Stimulated activated CD8-positive, alpha-beta memory T cell treated with anti-CD3 and anti-CD28 coated beads, Interleukin-2, amount 100 ng/mL, for 1 hour (primary cell): ENCODE measurements around the gene SLC38A6.

ENCODE experiments used
- DNase-seq, 2 donors: peaks; one replicate each; pipeline ENCODE4 v3.0.0-alpha.2; 2020; ENCODE audit warnings: low read depth in 2 of 2

Gene SLC38A6

DNA sequence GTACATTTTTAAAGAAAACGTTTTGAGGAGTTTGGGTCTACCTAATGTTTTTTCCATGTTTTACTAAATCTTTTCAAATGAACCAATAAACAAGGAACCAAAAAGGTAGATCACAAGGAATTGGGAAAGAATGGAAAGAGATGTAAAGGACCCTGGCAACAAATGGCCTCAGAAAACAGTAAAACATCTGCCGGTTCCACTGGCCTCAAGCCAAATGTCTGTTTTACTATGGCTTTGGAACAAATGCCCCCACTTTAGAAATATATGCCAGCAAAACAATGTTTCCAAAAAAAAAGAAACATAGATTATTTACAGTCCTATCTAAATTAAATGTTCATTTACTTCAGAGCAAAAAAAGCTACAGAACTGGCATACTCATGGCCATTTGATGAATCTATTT is 3.2 kb upstream of the SLC38A6 start:
- DNase-seq, result no peak

DNA sequence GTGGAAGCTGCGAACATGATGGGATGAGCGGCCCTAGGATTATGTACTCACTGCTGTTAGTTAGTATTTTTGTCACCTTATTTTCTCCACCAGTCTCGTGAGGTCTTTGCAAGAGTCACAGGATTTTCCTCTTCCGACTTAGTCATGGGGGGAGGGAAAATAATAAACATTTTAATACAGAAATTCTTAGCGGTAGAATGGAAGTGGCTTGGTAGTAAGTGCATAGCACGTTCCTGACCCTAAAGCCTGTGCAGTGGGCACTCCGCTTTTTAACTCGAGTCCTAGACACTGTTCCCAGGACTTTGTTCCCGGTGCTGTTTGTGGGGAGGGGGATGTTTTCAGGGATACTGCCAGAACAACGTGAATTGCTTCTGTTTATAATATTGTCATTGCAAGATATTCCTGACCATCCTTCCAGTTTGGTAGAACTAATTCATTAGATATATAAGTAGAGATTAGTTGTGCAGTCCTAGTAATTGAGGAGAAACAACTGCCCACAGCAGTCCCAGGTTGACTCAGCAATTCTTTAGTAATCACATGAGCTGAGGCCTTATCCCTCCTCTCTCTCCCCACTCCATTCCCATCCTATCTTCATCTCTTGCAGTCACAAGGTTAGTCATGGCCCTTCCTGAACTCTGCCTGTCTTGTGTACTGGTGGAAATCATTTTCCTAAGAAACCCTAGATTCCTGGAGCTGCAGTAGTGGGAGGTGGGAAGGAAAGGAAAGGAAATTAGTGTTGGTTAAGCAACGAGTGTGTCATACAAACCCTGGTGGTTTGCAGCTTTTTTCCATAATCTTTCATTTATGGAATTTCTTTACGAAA is 799 bp downstream of the SLC38A6 start:
- DNase-seq, result no peak

DNA sequence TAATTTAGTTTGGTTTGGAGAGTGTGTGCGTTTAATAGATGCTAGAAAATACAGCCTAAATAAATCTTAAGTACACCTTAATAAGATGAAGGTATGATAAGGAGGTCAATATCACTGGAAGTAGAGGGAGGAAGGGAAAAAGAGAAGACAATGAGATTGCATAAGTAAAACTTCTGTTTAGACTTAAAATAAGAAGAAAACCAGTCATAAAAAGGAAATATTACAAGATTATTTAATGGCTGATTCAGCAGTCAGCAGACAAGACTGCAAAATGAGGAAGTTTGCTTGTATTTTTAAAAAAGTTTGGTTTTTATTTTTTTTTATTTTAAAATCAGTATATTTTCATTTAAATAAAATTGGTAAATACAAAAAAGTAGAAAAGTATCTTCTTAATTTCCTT is 3.2 kb downstream of the SLC38A6 start:
- DNase-seq, result no peak

DNA sequence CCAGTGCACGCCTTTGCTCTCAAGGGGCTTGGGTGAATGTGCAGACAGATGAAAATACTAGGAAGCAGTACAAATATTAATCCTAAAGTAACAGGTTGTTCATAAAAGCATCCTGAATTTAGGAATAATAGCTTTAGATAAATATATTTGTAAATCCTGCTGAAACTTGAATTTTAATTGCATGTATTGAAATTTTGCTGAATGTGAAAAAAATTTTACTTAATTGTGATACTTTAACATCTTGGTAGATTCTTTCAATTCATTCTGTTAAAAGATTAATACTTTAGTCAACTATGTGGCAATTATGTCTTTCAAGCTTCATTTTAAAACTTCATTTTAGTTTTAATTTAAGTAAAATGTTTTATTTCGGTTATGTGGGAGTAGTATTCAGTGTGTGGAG is 5.5 kb downstream of the SLC38A6 start:
- no peak for DNase-seq

DNA sequence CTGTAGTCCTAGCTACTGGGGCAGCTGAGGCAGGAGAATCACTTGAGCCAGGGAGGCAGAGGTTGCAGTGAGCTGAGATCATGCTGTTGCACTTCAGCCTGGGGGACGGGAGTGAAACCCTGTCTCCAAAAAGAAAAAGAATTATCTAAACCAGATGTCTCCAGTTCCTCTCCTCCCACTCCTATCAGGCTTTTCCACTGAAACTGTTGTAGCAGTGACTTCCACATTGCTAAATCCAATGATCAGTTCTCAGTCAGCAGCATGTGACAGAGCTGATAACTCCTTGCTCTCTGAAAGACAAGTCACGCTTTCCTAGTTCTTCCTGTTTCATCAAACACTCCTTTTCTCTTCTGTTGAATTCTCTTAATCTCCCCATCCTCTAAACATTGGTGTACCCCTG is 8.6 kb downstream of the SLC38A6 start:
- DNase-seq, result no peak

DNA sequence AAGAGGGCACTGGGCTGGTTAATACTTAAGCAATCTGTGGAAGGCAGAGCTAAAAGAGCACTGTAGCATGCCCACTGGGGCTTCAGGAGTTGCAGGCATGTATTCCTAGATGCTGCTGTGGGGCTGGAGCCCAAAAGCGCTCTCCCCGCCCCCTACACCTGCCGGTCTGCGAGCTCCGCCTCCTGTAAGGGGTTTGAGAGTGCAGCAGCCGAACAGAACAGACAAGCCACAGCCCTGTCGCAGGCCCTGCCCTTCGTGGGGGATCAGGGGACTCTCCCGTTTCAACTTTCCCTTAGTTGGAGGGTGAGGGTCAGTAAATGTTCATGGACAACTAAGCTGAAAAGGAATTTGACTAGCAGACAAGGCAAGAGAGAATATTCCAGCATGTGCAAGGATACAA is 17.6 kb downstream of the SLC38A6 start:
- DNase-seq, result no peak

DNA sequence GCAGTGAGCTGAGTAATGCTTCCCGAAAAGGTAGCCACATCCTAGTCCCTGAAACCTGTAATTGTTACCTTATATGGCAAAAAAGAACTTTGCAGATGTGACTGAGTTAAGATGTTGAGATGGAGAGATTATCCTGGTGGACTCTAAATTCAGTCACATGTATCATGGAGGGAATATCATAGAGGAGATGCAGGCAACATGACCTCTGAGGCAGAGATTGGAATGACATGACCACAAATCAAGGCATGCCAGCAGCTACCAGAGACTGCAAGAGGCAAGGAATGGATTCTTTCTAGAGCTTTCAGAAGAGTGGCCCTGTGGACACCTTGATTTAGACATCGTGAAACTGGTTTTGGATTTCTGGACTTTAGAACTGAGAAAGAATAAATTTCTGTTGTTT is 18.5 kb downstream of the SLC38A6 start:
- DNase-seq, result no peak

DNA sequence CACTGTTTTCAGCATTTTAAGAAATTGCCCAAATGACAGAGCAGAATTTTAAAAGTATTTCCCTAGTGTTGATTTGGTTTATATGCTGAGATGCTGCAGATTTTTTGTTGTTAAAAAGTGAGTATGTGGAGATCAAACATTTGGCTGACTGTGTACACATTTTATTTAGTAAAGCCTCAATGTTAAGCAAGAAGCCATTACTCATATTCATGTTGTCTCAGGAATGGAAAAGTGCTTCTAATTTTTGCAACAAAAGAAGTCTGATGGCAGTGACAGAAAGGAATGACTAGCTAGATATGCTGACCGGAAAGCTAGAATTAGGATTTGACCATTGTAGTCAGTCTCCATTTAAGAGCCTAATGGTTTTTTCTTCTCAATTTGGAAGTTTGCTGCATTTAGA is 22.5 kb downstream of the SLC38A6 start:
- no peak for DNase-seq

DNA sequence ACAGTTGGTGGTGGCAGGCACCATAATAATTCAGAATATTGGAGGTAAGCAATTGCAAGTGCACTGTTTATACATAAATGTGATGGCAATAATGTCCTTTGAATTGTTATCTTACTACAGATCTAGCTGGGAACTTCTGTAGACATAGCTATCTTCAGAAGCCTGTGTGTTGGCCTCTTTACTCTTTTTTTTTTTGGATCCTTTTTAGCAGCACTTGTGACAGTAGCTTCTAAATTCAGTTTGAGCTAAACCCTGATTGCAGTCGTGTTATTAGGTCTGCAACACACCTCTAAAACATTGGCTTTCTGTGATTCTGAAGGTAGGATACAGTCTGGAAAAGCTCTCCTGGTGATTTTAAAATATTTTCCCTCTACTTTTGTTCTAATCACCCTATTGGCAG is 38.5 kb downstream of the SLC38A6 start:
- DNase-seq, result no peak

DNA sequence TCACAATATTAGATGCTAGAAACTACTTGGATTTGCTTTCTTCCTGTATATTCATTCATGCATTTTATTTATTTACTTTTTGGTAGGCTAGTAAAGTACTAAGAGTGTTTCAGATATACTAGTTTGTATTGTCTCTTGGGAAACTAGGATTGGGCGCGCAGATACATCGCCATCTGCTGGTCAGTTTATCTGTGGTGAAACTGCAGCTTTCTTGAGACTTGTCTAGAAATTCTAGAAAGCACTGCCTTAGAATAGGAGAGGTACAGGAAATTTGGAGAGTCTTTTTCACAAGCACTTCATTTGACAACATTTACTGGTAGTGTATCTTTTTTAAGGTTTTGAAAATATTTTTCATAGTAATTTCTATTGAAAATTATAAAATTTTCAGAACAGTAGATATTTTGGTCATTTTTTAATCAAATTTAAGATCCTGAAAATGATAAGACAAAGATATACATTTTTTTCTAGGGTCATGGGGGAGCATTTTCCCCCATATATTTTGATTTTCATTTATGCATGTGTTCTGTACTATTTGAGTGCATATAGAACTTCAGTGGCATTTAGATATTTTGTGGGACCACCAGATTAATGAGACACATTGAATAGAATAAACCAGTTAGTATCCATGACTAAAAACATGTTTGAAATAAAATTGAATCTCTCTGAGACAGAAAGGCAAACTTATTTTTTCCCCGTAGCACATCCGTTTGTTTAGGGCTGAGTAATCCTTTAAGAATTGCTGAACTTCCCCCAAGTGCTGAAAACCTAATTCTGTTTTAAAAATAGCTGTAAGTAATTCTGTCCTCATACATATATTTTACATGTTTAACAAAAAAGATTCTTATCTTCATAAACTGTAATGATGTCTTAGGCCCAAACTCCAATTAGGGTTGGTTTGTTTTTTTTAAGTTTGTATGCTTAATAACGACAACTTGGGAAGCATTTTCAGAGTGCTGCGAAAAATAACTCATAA is 44.5 kb downstream of the SLC38A6 start:
- peak; percentile 11 to 14 for DNase-seq

DNA sequence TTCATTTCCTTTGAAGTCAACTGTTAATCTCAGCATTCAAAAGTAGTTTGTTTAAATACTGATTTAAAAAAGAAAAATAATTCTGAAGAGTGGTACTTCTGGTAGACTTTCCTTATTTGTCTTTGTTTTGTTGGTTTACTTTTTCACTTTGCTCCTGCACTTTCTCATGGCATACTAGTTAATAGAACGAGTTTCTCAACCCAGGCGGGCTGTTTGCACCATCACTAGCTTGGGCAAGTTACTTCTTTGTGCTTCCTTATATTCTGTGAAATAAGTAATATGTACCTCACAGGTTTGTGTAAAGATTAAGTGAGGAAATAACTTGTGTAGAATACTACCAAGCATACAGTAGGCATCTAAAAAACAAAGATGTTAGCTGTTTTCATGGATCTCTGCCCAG is 45.5 kb downstream of the SLC38A6 start:
- no peak for DNase-seq

DNA sequence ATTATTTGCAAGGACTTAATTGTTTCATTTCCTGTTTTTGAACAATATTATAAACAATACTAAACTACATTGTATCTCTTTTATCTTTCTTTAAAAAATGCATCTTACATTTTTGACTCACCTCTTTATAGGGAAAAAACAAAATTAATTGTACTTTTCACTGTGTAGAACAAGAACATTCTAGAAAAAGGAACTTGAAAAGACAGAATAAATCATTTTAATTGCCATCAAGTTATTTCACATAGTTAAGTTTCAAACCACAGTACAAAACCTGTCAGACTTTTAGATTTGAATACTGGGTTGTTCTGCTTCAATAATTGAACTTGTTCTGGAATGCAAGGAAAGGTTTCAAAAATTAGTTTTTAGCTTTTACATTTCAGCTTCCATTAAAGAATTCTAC is 50.0 kb downstream of the SLC38A6 start:
- no peak for DNase-seq

DNA sequence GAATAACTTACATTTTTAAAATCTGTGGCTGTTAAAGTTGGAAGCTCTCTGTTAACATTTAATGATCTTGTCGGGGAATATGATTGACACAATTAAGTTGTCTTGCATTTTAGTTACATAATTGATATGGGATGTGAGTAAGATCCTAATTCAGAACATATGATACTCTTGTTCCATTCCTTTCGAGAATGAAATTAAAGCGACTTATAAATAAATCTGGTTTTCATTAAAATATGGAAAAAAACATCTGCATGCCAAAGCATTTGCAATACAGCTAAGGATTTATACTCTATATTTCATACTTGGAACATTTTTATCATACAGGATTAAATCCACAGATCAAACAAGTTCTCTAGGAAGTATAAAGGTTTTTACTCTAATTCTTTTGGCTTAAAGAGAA is 52.0 kb downstream of the SLC38A6 start:
- DNase-seq, result no peak

DNA sequence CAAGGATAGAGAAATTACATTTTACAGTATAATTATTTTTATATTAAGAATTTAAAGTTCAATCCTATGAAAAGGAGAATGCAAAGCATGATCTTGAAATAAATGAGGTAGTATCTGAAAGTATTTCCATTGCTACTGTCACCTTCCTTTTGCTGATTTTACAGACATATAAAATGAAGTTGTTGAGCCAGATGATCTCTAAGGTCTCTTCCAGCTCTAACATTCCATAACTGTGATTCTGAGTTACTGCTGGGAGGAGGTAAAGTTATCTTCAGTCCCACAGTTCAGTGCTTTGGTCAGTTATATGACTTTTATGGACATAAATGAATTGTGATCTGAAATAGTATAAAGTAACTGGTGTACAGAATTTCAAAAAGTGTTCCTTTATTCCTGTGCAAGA is 52.8 kb downstream of the SLC38A6 start:
- no peak for DNase-seq

DNA sequence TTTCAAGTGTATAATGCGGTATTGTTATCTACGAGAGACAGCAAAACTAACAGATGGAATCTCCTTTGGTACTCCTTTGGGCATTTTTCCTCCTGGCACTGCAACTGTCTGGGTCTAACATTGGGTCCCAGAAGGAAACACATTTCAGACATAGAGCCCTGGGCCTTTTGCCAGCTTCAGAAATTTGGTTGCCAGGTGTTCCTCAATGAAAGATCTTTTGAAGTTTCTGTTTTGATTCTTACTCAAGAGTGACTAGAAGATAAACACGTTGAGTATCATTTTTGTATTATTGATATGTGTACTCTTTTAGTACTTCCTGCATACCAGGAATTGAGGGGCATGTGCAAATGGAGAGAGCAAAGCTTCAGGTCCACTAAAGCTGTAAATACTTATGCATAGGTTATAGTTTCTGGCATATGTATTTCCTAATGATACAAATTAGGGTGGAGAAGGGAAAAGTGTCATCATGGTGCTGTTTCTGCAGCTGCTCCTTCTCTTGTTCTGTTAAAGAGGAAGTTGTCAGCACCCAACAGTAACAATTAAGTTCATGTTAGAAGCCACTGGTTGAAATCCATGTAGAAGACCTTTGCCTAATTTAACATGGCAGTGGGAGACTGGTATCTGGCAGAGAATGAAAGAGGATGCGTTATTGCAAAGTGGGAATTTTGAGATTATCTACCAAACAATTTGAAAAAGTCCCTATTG is 53.5 kb downstream of the SLC38A6 start:
- no peak for DNase-seq

DNA sequence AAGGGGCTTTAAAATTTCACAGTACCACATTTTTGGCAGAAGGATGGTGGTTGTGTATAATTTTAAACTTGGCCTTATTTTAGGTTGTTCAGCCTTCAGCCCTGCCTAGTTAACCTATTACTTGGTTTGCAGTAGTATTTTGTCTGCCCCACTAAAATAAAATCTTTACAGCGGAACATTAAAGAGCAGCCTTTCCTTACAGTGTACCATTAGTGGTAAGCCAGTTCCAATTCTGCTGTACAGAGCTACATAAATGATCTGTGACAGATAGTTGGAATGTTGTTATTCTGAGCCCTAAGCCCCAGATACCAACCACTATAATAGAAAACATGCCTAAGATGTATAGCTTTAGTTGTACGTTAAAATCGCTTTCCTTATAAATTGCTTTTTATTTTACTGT is 56.2 kb downstream of the SLC38A6 start:
- no peak for DNase-seq

DNA sequence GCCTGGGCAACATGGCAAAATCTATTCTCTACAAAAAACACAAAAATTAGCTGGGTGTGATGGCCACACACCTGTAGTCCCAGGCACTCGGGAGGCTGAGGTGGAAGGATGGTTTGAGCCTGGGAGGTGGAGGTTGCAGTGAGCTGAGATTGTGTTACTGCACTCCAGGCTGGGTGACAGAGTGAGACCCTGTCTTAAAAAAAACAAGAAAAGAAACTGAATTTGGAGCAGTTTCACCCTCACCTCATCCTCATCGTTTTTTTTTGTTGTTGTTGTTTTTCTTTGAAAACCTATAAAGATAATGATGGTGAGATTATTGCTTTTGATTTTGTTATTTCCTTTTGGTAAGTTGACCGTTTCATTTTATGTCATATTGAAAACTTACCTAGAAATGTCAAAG is 60.7 kb downstream of the SLC38A6 start:
- no peak for DNase-seq

DNA sequence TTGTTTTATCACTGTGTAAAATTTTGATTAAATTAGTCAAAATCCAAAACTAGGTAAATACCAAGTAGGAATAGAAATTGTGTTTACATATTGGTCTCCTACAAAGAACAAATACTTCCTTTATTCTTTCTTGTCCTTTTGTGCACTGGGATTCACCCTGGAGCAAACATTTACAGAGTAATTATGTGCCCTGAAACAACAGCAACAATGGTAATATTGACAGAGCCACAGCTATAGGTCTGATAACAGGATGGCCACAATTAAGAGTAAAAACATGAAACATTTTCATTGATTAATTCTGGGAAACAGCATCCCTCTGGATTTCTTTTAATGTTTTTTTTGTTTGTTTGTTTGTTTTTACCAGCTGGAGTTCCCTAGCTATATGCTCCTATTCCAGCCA is 61.2 kb downstream of the SLC38A6 start:
- no peak for DNase-seq

DNA sequence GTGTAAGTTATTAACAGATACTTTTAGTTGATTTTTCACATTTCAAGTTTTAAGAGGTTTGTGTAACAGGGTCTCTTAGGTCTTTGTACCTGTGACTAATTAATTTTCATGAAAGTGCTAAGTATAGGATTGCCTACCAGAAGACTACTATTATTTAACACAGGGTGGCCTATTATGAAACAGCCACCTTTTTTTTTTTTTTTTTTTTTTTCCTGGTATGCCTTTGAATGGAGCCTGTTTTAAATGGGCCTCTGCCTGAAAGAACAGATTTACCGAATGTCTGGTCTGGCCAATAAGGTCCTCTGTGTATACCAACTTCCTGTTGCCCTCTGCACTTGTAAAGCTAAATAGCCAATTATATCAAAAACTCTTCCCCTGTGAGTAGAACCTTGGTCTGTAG is 62.5 kb downstream of the SLC38A6 start:
- no peak for DNase-seq

DNA sequence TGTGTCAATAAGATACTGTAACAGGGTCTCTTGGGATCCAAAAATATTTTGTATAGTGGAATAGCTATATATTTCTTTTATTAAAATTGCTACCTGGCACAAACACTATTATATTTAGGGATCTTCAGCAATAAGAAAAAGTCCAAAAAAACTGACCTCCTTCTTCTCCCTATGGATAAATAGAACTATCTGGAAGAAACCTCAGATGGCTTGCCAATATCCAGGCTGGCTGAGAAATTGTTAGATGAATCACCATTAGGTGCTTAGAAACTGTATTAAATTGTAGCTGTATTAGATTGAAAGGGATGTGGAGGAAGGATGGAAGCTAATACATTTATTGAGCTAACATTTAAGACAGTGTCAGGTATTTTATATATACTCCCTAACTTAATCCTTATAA is 66.0 kb downstream of the SLC38A6 start:
- no peak for DNase-seq

DNA sequence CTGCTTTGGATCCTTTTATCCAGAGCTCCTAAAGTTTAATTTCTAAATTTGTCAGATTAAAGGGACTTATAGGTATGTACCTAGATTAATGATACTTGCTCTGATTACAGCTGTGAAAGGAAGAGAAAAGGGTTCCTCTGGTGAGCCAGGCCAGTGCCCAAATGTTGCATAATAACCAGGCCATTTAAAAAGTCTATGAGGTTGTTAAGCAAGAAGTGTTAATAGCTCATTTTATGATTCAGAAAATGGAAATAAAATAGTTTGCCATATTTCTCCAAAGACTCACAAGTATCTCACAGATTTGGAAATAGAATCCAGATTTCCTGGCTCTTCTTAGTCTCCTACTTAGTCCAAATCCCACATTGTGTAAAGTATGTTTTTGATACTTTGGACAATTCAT is 67.6 kb downstream of the SLC38A6 start:
- DNase-seq, result no peak

DNA sequence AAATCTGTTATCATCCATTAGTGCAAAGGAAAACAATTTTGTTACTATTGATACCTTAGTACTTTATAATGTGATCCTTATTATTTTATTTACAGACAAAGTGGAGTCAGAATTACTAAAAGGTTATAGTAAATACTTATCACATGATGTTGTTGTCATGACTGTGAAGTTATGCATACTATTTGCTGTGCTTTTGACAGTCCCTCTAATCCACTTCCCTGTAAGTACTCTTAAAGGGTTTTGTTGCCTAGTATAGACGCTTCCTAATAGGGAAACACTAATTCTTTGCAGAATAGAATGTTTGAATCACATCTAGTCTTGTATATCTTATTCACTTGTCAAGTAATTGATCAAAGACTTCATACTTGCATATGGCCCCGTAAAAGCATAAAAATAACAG is 69.4 kb downstream of the SLC38A6 start:
- DNase-seq, result no peak
